GM15510 (cell line): ENCODE results near the gene SERPINB3.
"Not testable (repeated sequence)": the region's sequence is repeated elsewhere in the genome, so short reads cannot be mapped to it uniquely, and the experiment has no call there.

ENCODE experiments used
- POLR2A ChIP-seq: IDR thresholded peaks from 3 replicates; pipeline ENCODE4 v1.6.1; 2011; ENCODE audit warnings: borderline replicate concordance; ENCODE audit not compliant: insufficient read length; ENCODE audit errors: extremely low read depth

The SERPINB3 gene

DNA sequence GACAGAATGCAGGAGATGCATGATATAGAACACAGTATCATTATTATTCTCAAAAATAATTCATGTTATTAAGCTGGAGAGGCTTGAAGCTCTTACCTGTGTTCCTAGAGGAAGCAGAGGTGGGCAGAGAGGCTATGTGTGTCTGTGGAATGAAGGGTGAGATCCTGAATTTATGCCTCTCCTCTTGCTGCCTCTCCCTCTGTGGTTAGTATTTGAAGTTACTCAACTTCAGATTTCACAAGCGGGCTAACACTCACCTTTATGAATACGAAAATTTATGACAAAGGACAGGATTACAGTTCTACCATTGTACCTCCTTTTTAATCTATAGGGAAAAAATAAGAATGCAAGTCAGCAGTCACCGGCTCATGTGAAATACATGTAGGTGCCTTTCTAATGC, at the start of gene SERPINB3:
Gene SERPINB3 (minus strand): TSS at position 144 of the 400 bp plus-strand sequence. CDS start 677 bp downstream, outside the sequence.
- TF ChIP-seq POLR2A = not testable (repeated sequence)

- TF ChIP-seq POLR2A = no peak
These were observed 47.0 kb upstream of the SERPINB3 start for GRCh38 chr18:63708650-63709049.

- TF ChIP-seq POLR2A = no peak
These were observed 46.1 kb upstream of the SERPINB3 start for GRCh38 chr18:63707816-63708215.

- no peak for TF ChIP-seq POLR2A
These were observed 43.7 kb upstream of the SERPINB3 start for GRCh38 chr18:63705401-63705800.

- no peak for TF ChIP-seq POLR2A
These were observed 41.0 kb upstream of the SERPINB3 start, which contains the start of gene SERPINB11 for GRCh38 chr18:63702660-63703059. Gene SERPINB11, plus strand, starts transcription at chr18:63702960. Its CDS starts 7,234 bp downstream, at chr18:63710194.

DNA sequence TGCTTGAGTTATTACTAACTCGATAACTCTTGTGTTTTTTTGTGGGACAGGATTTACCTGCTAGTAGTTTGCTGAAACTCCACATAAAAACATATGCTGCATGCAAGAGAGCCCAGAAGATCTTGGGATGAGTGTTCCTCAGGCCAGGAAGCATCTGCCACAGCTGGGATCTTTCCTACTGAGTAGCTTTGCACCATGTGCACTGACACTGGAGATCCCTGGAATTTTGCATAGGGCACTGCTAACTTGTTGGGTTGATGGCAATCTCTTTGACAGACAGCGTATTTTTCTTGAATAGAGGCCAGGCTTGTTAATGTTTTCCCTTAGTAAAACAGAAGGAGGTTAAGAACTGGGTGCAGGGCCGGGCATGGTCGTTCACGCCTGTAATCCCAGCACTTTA, 40.3 kb upstream of the SERPINB3 start:
- TF ChIP-seq POLR2A = no peak

GRCh38 chr18:63700501-63700900, 38.8 kb upstream of the SERPINB3 start:
- no peak for TF ChIP-seq POLR2A

- no peak for TF ChIP-seq POLR2A
These were observed 35.5 kb upstream of the SERPINB3 start for GRCh38 chr18:63697097-63697660.

- TF ChIP-seq POLR2A = no peak
These were observed 27.4 kb upstream of the SERPINB3 start for GRCh38 chr18:63689064-63689463.

DNA sequence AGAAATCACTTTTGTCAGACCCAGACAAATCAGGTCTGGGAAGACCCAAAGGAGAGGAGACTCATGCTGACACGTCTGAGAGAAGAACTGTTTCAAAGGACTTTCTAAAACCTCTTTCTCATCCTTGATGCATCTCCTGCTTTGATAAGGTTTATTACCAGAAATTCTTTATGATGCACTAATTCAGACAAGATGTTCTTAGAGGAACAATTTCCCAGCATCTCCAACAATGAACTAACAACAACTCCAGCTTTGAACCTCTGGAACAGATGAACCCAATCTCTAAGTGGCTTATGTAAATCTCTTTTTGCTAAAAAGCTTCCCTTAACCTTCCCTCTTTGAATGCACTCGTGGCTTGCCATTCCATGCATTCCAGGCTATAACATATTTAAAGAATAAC, 25.2 kb upstream of the SERPINB3 start:
- TF ChIP-seq POLR2A = no peak

- TF ChIP-seq POLR2A = no peak
These were observed 23.0 kb upstream of the SERPINB3 start for GRCh38 chr18:63684718-63685117.

GRCh38 chr18:63683890-63684289, 22.2 kb upstream of the SERPINB3 start:
- no peak for TF ChIP-seq POLR2A

DNA sequence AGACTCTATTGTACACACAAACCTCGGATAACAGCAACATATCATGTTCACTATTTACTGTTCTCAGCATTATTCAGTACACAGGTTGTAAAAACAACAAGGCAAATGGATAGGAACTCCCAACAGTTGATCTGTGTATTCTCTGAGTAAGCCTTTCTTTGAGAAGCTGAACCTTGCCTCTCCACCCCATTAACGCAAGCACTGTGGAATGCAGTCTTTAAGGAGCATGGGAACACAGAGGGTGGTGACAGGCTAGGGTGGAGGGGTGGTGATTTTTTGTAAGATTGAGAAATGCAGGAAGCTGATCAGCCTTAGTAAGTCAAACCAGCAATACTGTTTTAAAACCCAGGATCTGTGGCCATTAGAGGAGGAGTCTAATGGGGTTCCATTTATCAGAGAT, 21.5 kb upstream of the SERPINB3 start:
- no peak for TF ChIP-seq POLR2A

GRCh38 chr18:63681449-63682340, 20.0 kb upstream of the SERPINB3 start:
- TF ChIP-seq POLR2A = no peak

- TF ChIP-seq POLR2A = no peak
These were observed 18.3 kb upstream of the SERPINB3 start for GRCh38 chr18:63679820-63680606.
